GM12878 (cell line): ENCODE data around the gene ZNF232.

Experiments used
- ETV6 ChIP-seq, 2 experiments: fragments of 450-650 bp in 1 of 2; IDR thresholded peaks in 1 of 2; conservative IDR thresholded peaks in 1 of 2; 2 replicates each; pipeline ENCODE4 v1.6.1; 2014; ENCODE audit warnings: antibody characterized with exemption in 1 of 2, borderline replicate concordance in 1 of 2, low read depth in 1 of 2, mild to moderate bottlenecking in 1 of 2, moderate library complexity in 1 of 2
- POLR2A ChIP-seq: IDR thresholded peaks from 2 replicates; pipeline ENCODE4 v1.6.1; 2011; ENCODE audit warnings: low read depth, mild to moderate bottlenecking, low read length
- SREBF1 ChIP-seq: IDR thresholded peaks from 2 replicates; pipeline ENCODE4 v1.6.1; 2012; ENCODE audit warnings: mild to moderate bottlenecking, low read length

DNA sequence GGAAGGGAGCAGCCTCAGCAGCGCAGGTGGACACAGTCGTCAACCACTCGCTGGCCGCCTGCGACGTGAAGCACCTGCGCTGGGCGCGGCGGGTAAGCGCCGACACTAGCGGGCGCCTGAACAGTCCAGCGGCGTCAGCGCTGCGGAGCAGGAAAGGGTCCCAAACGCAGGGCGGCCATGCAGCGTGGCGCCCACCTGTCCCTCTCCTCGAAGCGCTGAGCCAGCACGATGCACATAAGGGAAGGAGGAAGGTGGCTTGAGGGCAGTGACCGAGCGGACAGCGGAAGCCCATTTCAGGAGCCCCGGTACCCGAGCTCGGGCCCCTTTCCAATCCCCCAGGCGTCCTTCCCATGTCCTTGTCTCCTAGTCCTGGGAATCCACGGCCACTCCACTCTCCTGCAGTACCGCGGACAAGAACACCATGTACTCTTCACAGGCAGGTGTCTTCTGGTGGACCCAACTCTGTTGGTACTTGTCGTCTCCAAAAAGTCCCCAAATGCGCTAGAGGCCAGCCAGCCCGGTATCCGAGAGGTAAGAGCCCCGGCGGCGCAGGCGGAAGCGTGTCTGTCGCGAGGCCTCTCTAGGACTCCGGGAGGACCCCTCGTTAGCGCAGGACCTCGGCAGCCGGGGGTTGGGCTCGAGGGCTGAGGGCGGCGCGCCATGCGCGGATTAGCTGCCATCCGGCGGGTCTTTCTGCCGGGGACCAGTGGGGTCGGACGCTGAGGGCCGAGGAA is 14.4 kb downstream of the ZNF232 start:
- no peak for TF ChIP-seq POLR2A
- no peak for TF ChIP-seq SREBF1
- TF ChIP-seq ETV6 (conservative IDR thresholded peaks at IDR 0.05 in 1 of 2, IDR thresholded peaks at IDR 0.05 in 1 of 2; ENCODE audit: borderline replicate concordance in 1 of 2, low read depth in 1 of 2) = no peak
